KOPT-K1 (cell line): ENCODE results near the gene PAX7.
"Not testable (repeated sequence)": the region's sequence is repeated elsewhere in the genome, so short reads cannot be mapped to it uniquely, and the experiment has no call there.

Source experiments
- H3K27ac ChIP-seq: fragments of 200-600 bp; sonication (generic); 2 replicates; pipeline ENCODE4 v1.5.1; 2016; ENCODE audit warnings: antibody characterized with exemption, mild to moderate bottlenecking, low read depth, low read length; ENCODE audit not compliant: poor library complexity, severe bottlenecking
- H3K36me3 ChIP-seq: fragments of 200-600 bp; sonication (generic); 2 replicates; pipeline ENCODE4 v1.5.1; 2017; ENCODE audit warnings: antibody characterized with exemption, mild to moderate bottlenecking, low read length, moderate library complexity; ENCODE audit not compliant: insufficient read depth
- H3K9me3 ChIP-seq: fragments of 200-600 bp; sonication (generic); 2 replicates; pipeline ENCODE4 v1.5.1; 2017; ENCODE audit warnings: antibody characterized with exemption, low read length, mild to moderate bottlenecking; ENCODE audit not compliant: insufficient read depth, poor library complexity, severe bottlenecking

PAX7 gene

GRCh38 chr1:18731148-18731547, 100.5 kb downstream of the PAX7 start:
- Histone ChIP-seq H3K27ac (no peak overlapping the region), H3K36me3 (no peaks in the 10 kb centered on the region)

GRCh38 chr1:18731591-18732235, 101.1 kb downstream of the PAX7 start:
- H3K36me3 ChIP-seq = no peaks in the 10 kb centered on the region
- H3K9me3 ChIP-seq = no peaks in the 10 kb centered on the region
- no peak overlapping the region for H3K27ac ChIP-seq

More at GRCh38 chr1:18731148-18731547, 100.5 kb downstream of the PAX7 start:
- no peaks in the 10 kb centered on the region for H3K9me3 ChIP-seq

- H3K36me3 ChIP-seq = no peaks in the 10 kb centered on the region
- H3K9me3 ChIP-seq = no peaks in the 10 kb centered on the region
- no peak overlapping the region for H3K27ac ChIP-seq
Measured at GRCh38 chr1:18732686-18733085, 102.0 kb downstream of the PAX7 start.

DNA sequence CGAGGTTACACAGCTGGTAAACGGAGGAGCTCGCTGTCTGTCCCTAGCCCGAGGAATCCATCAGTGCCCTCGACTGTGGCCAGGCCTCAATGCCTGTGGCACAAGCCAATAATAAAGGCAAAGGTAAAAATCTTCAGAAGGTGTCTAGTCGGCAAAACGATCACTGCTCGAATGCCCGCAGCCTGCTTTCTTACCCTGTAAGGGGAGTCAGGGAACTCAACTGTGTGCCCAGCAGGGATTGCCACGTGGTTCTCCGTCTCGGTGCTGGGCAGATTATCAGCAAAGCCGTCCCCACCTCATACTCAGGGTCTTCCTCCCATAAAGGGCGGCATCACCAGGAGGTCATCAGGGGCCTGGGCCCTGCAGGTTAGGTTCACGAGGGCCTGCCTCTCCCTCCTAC, 103.4 kb downstream of the PAX7 start:
- Histone ChIP-seq H3K9me3 (no peaks in the 10 kb centered on the region), H3K36me3 (no peaks in the 10 kb centered on the region), H3K27ac (no peak overlapping the region)

DNA sequence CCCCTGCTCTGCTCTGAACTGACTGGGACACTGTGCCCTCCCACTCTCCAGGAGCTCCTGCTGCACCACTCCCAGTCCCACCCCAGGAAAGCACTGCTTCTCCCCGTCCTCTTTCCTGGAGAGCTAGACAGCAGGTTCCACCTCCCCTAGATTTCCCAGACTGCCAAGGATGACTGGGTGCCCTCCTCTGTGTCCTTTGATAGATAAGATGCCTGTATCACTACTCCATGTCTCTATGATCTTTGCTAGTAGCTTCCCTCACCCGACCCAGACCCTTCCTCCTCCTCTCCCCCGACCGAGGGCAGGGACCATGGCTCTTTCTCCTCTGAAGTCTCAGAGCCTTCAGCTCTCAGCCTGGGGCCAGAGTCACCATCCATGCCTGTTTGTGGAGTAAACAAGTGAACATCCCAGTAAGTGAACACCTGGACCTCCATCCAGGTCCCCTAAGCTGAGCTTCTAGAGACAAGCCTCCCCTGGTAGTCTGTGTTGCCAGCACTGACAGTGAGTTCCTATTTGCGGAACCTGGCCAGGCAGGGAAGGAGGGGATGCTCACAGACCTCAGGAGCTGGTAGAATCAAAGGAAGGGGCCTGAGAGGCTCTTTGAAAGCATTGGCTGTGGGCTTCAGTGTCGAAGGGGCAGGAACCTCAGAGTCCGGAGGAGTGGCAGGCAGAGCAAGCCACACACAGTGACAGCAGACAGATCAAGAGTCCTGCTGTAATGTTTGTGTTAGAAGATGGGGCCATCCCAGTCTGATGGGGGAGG, 104.0 kb downstream of the PAX7 start:
- Histone ChIP-seq H3K9me3 (no peaks in the 10 kb centered on the region), H3K36me3 (no peaks in the 10 kb centered on the region), H3K27ac (no peak overlapping the region)

GRCh38 chr1:18735224-18735997, 104.8 kb downstream of the PAX7 start:
- Histone ChIP-seq H3K9me3 (no peaks in the 10 kb centered on the region), H3K36me3 (no peaks in the 10 kb centered on the region), H3K27ac (no peak overlapping the region)

GRCh38 chr1:18736958-18737357, 106.3 kb downstream of the PAX7 start:
- no peak overlapping the region for H3K27ac ChIP-seq

GRCh38 chr1:18738126-18738525, 107.5 kb downstream of the PAX7 start:
- Histone ChIP-seq H3K36me3 (no peaks in the 10 kb centered on the region), H3K9me3 (no peaks in the 10 kb centered on the region), H3K27ac (no peak overlapping the region)

More at GRCh38 chr1:18736958-18737357, 106.3 kb downstream of the PAX7 start:
- H3K9me3 ChIP-seq = no peaks in the 10 kb centered on the region
- no peaks in the 10 kb centered on the region for H3K36me3 ChIP-seq

- no peaks in the 10 kb centered on the region for H3K9me3 ChIP-seq
Measured at GRCh38 chr1:18738617-18739016, 108.0 kb downstream of the PAX7 start.

GRCh38 chr1:18739408-18739807, 108.8 kb downstream of the PAX7 start:
- Histone ChIP-seq H3K9me3 (no peaks in the 10 kb centered on the region), H3K27ac (no peak overlapping the region), H3K36me3 (no peaks in the 10 kb centered on the region)

More at GRCh38 chr1:18738617-18739016, 108.0 kb downstream of the PAX7 start:
- no peak overlapping the region for H3K27ac ChIP-seq
- H3K36me3 ChIP-seq = no peaks in the 10 kb centered on the region

DNA sequence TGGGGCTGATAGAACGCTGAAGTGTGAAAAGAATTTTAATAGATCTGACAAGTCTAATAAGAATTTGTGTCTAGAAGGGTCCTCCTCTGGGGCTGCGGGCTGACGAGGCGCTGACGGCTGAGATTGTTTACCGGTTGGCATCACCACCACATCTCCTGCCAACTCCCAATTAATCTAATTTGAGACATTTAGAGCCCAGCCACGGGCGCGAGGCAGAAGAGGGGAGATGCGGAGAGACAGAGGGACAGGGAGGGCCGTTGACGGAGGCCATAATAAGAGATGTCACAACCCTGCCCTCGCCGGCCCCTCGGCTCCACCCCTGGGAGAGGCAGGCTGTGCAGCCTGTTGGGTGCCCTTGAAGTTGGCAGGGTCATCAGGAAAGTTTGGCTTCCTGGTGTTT, 109.3 kb downstream of the PAX7 start:
- Histone ChIP-seq H3K9me3 (no peaks in the 10 kb centered on the region), H3K36me3 (no peaks in the 10 kb centered on the region), H3K27ac (no peak overlapping the region)

DNA sequence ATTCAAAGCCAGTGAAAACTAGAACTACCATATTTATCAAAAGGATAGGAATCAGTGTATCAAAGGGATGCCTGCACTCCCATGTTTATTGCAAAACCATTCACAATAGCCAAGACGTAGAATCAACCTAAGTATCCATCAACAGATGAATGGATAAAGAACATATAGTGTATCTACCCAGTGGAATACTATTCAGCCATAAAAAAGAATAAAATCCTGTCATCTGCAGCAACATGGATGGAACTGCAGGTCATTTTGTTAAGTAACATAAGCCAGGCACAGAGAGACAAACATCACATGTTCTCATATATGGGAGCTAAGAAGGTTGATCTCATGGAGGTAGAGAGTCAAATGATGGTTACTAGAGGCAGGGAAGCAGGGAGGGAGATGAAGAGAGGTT, 110.0 kb downstream of the PAX7 start:
- Histone ChIP-seq H3K27ac (no peak overlapping the region), H3K36me3 (no peaks in the 10 kb centered on the region), H3K9me3 (no peaks in the 10 kb centered on the region)

DNA sequence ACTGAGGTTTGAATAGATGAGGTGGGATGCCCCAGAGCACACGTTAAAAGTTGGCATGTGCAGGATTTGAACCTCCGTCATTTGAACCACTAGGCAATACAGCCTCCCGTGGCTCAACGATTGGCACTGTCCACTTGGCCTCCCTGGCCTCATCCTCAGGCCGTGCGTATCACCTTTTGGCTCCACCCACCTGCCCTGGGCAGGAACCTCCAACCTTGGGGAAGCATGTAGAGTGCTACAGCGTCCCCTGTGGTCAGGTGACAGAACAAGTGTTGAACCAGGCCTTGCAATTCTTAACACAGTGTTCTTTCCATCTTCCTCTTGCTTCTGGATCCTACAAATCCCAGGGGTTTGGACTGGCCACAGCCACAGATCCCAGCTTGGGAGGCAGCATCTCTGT, 112.6 kb downstream of the PAX7 start:
- Histone ChIP-seq H3K9me3 (no peaks in the 10 kb centered on the region), H3K27ac (no peak overlapping the region), H3K36me3 (no peaks in the 10 kb centered on the region)

- not testable (repeated sequence) for H3K36me3 ChIP-seq, H3K9me3 ChIP-seq, H3K27ac ChIP-seq
Measured at GRCh38 chr1:18744381-18744780, 113.7 kb downstream of the PAX7 start.

DNA sequence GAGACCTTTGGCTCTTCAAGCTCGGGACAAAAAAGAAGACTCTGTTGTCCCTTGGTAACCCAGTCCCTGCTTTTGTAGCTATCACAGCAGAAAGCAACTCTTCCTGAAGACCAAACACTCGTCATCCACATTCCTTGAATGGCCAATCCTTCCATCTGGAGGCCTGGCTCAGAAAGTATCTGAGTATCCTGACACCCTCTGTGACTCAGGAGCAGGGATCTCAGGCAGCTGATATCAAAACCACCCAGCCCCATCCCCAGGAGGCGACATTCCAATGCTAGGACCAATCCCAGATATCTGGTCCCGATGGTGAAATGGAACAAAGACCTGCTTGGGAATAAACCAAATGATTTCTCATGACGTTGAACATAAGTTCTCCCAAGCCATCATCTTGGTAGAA, 116.3 kb downstream of the PAX7 start:
- Histone ChIP-seq H3K9me3 (peaks cover 9% of the 10 kb centered on the region), H3K36me3 (no peaks in the 10 kb centered on the region), H3K27ac (no peak overlapping the region)
